PC-3 (cell line): ENCODE data around the gene PRKG2.

Source experiments
- CTCF ChIP-seq: fragments of 300-600 bp; sonication (generic); conservative IDR thresholded peaks from 2 replicates; pipeline ENCODE4 v1.5.1; 2017; ENCODE audit warnings: antibody characterized with exemption, low read depth, mild to moderate bottlenecking, low read length
- EZH2 ChIP-seq: fragments of 300-600 bp; sonication (generic); IDR thresholded peaks from one replicate; pipeline ENCODE4 v1.6.1; 2017; ENCODE audit warnings: antibody characterized with exemption, mild to moderate bottlenecking, low read length; ENCODE audit not compliant: unreplicated experiment
- EZH2phosphoT487 ChIP-seq: fragments of 300-600 bp; sonication (generic); IDR thresholded peaks from 2 replicates; pipeline ENCODE4 v1.6.1; 2018; ENCODE audit warnings: mild to moderate bottlenecking, antibody characterized with exemption, low read length, borderline replicate concordance

- TF ChIP-seq CTCF (0 out of 2 replicates have a peak, but pooled peaks have one; percentile 11), EZH2phosphoT487 (no peak), EZH2 (no peak)
Observed at GRCh38 chr4:81215931-81216330, 909 bp upstream of the PRKG2 start.
